ENCODE data around the gene FXYD4.

DNA sequence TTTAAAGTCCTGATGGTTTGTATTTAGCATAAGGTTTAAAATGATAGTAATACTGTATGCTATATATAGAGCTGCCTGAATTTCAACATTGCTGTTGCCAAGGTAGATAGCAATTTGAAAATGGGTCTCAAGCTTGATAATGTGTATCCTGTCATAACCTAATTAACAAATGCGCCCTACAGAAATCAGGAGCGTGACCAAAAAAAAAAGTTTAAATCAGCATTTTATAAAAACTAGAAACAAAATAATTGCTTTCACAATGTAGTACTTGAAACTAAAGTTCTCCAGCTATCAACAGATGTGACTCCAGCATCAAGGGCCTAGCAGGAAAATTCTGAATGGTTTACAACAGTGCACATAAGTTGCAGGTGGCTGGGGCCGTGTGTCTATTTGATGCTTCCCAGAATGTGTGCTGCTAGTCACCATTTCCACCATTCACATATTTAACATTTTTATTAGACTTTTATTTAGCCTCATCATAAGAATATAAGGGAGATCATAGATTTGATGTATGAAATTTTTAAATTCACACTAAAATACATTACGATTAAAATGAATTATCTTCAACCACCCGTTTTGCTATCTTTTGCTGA is 14.1 kb downstream of the FXYD4 start:
- TF ChIP-seq SPI1 (IDR thresholded peaks at IDR 0.05; ENCODE audit: low read depth, low read length) (no peak), POLR2A (IDR thresholded peaks at IDR 0.05; ENCODE audit: low read depth, low read length) (no peak; the same call in 1 of the 2 replicates), TAF1 (IDR thresholded peaks at IDR 0.05; ENCODE audit: low read depth, low read length) (no peak), POLR2AphosphoS5 (IDR thresholded peaks at IDR 0.05; ENCODE audit: low read depth, low read length) (no peak), POU2F2 (IDR thresholded peaks at IDR 0.05; ENCODE audit: low read depth, low read length) (no peak), PAX5 (IDR thresholded peaks at IDR 0.05; ENCODE audit: insufficient read depth, low read length, severe bottlenecking) (no peak)
